Erythroblast (primary cell): ENCODE measurements around the gene LTBP1.

ENCODE experiments used
- GATA1 ChIP-seq: IDR thresholded peaks from 2 replicates; pipeline ENCODE4 v1.6.1; 2011; ENCODE audit warnings: low read depth, mild to moderate bottlenecking, control low read depth, low read length, moderate library complexity
- POLR2A ChIP-seq: IDR thresholded peaks from 2 replicates; pipeline ENCODE4 v1.6.1; 2011; ENCODE audit warnings: mild to moderate bottlenecking, low read length

GRCh38 chr2:33284287-33284686 is 337.5 kb downstream of the LTBP1 start:
- TF ChIP-seq POLR2A (no peak), GATA1 (no peak)
